Suprapubic skin (tissue), 4 donors: ENCODE data around the gene RRP8. TPM values are rescaled to one million over a fixed set of nuclear protein-coding genes. Genes with fewer than 3 reads are reported as not detected.

Experiments used
- DNase-seq, 2 donors: peaks; one replicate each; pipeline ENCODE4 v3.0.0-alpha.2; 2019; ENCODE audit warnings: low spot score in 2 of 2
- H3K27ac ChIP-seq: fragments of 200-600 bp; sonication (generic); one replicate; pipeline ENCODE4 v1.5.1; 2019
- H3K27me3 ChIP-seq: fragments of 200-600 bp; sonication (generic); one replicate; pipeline ENCODE4 v1.5.1; 2019
- H3K36me3 ChIP-seq: fragments of 200-600 bp; sonication (generic); one replicate; pipeline ENCODE4 v1.5.1; 2019
- H3K4me1 ChIP-seq: fragments of 200-600 bp; sonication (generic); one replicate; pipeline ENCODE4 v1.5.1; 2019
- H3K4me3 ChIP-seq: fragments of 200-600 bp; sonication (generic); one replicate; pipeline ENCODE4 v1.5.1; 2019; ENCODE audit warnings: mild to moderate bottlenecking
- H3K9me3 ChIP-seq: fragments of 200-600 bp; sonication (generic); one replicate; pipeline ENCODE4 v1.5.1; 2019
- EP300 ChIP-seq: sonication (generic); formaldehyde crosslinking; IDR thresholded peaks from one replicate; pipeline ENCODE4 v1.6.1; 2017; ENCODE audit warnings: antibody characterized with exemption
- POLR2A ChIP-seq, 2 donors: fragments of 450-650 bp; IDR thresholded peaks; one replicate each; pipeline ENCODE4 v1.6.1; 2017; ENCODE audit warnings: antibody characterized with exemption in 2 of 2, mild to moderate bottlenecking in 2 of 2, moderate library complexity in 2 of 2
- POLR2AphosphoS5 ChIP-seq, 3 donors: sonication (generic); formaldehyde crosslinking; IDR thresholded peaks; one replicate each; pipeline ENCODE4 v1.6.1; 2017; ENCODE audit warnings: antibody characterized with exemption in 3 of 3
- WGBS: methylation state at CpG from one replicate; pipeline ENCODE4 v1.1.5; 2018; 5-methylcytosine and 5-hydroxymethylcytosine counted together
- total RNA-seq, 4 donors: library from RNA; depleted of rRNA; stranded (reverse); fragments of >200 nt; gene quantifications; one replicate each; pipeline ENCODE4 v1.1.0, GENCODE V29; 2016
- TF ChIP-seq, protein P1 (sequence below), 2 donors: fragments of 200-600 bp in 1 of 2; fragments of 450-650 bp in 1 of 2; sonication (generic) in 1 of 2; IDR thresholded peaks; one replicate each; pipeline ENCODE4 v1.5.1; 2016 to 2019; ENCODE audit warnings: antibody characterized with exemption in 2 of 2, mild to moderate bottlenecking in 1 of 2, moderate library complexity in 1 of 2

RRP8 gene
- total RNA-seq, 4 donors from 2014 or later = 15.9 to 33.6 (median 18.3) TPM

DNA sequence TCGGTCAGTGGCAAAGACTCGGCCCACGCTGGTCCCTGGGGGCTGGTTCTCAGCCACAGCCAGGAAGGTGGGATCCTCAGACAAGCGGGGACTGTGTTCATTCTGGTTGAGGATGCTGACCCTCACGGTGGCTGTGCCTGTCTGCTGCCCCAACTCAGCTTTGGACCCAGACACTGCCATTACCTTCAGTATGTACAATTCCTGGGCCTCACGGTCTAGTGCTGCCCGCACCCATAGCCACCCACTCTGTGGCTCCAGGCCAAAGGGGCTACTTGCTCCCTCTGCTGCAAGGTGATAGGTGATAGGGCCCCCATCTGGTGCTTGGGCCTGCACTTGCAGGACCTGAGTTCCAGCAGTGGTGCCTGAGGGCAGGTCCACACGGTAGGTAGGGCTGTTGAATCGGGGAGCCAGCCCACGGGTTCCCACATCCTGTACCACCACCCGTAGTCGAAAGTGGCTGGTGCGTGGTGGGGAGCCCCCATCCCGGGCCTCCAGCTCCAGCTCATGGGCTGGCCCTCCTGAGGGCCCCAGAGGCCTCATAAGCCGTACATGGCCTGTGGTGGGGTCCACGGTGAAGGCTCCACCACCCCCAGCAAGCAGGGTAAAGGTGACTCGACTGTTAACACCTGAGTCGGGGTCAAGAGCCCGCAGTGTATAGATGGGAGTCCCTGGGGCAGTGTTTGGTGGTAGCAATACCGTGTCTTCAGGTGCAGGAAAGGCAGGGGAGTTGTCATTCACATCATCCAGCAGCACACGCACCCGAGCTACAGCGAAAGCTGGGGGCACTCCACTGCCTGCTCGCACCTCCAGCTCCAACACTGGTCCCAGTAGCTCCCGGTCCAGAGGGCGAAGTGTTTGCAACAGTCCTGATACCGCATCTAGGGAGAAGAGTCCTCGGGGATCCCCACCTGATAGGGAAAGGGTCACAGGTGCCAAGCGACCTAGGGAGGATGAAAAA lies 29.0 kb upstream of the RRP8 start:
- Histone ChIP-seq H3K4me1 (peaks cover 23% of the 10 kb centered on the region), H3K36me3 (peaks cover 42% of the 10 kb centered on the region), H3K9me3 (no peaks in the 10 kb centered on the region), H3K27ac (no peak overlapping the region), H3K27me3 (peaks cover 3% of the 10 kb centered on the region), H3K4me3 (no peak overlapping the region)
- DNase-seq = no peak
- 94% methylated on average over 13 of the region's 29 CpGs for WGBS
- TF ChIP-seq, protein P1, sequence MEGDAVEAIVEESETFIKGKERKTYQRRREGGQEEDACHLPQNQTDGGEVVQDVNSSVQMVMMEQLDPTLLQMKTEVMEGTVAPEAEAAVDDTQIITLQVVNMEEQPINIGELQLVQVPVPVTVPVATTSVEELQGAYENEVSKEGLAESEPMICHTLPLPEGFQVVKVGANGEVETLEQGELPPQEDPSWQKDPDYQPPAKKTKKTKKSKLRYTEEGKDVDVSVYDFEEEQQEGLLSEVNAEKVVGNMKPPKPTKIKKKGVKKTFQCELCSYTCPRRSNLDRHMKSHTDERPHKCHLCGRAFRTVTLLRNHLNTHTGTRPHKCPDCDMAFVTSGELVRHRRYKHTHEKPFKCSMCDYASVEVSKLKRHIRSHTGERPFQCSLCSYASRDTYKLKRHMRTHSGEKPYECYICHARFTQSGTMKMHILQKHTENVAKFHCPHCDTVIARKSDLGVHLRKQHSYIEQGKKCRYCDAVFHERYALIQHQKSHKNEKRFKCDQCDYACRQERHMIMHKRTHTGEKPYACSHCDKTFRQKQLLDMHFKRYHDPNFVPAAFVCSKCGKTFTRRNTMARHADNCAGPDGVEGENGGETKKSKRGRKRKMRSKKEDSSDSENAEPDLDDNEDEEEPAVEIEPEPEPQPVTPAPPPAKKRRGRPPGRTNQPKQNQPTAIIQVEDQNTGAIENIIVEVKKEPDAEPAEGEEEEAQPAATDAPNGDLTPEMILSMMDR (IDR thresholded peaks at IDR 0.05) = no peak
- TF ChIP-seq POLR2A (IDR thresholded peaks at IDR 0.05) = no peak
- no peak for TF ChIP-seq POLR2AphosphoS5 (IDR thresholded peaks at IDR 0.05)
- TF ChIP-seq EP300 = no peak

DNA sequence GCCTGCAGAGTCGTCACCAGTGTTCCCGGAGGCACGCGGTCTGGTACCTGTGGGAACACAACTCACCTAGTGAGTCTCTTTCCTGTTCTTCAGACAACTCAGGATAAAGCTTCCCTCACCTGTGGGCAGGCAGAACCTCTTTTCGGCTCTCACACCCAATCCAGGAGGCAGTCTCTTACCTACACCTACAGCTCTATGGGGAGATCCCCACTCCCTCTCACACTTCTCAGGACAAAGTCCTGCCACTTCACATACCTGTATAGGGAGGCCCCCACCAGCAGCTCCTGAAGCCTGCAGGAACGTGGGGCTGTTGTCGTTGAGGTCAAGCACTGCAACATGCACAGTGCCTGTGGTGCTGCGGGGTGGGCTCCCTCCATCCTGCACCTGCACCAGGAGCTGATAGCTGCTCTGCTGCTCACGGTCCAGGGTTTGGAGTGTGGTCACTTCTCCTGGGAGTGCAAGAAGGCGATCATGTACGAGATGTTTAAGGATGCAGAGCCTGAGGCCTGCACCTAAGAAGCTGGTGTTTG lies 28.0 kb upstream of the RRP8 start:
- H3K9me3 ChIP-seq = no peaks in the 10 kb centered on the region
- TF ChIP-seq EP300 (no peak), POLR2AphosphoS5 (IDR thresholded peaks at IDR 0.05) (no peak), POLR2A (IDR thresholded peaks at IDR 0.05) (no peak)
- TF ChIP-seq, protein P1 (IDR thresholded peaks at IDR 0.05) = no peak
- peaks cover 22% of the 10 kb centered on the region for H3K4me1 ChIP-seq
- H3K4me3 ChIP-seq = no peak overlapping the region
- no peak overlapping the region for H3K27ac ChIP-seq
- peaks cover 3% of the 10 kb centered on the region for H3K27me3 ChIP-seq
- H3K36me3 ChIP-seq = peaks cover 52% of the 10 kb centered on the region
- WGBS = 92% methylated on average over 11 of the region's 11 CpGs
- no peak for DNase-seq

DNA sequence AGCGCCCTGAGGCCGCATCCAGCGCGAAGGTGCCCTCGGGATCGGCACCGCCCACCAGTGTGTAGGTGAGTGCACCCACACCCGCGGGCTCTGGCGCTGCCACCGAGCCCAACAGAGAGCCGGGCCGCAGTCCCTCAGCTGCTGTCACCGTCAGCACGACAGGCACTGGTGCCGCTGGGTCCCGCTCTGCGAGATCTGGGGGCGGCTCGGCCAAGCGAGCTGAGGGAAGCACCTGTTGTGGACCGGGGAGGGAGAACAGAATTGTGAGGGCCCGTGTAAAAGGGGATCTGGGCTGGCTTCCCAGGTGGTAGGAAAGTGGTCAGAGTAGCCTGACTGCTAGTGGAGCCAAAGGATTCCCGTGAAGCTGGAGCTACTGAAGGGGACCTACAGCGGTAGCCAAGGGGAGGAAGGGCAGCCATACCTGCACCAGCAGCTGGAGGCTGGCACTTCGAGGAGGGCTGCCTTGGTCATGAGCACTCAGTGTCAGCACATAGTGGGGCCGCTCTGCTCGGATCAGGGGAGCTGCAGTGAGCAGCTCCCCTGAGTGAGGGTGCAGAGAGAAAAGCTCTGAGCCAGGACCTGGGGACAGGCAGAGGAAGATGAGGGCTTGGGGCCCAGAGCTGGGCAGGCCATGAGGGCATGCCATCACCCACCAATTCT lies 27.3 kb upstream of the RRP8 start:
- Histone ChIP-seq H3K27ac (no peak overlapping the region), H3K4me1 (peaks cover 16% of the 10 kb centered on the region), H3K27me3 (peaks cover 3% of the 10 kb centered on the region), H3K4me3 (peak overlapping the region; percentile 47), H3K9me3 (no peaks in the 10 kb centered on the region), H3K36me3 (peaks cover 59% of the 10 kb centered on the region)
- no peak for DNase-seq
- WGBS = 63% methylated on average over 10 of the region's 28 CpGs
- TF ChIP-seq EP300 (no peak), POLR2AphosphoS5 (IDR thresholded peaks at IDR 0.05) (no peak), POLR2A (IDR thresholded peaks at IDR 0.05) (no peak)
- TF ChIP-seq, protein P1 (IDR thresholded peaks at IDR 0.05) = no peak

DNA sequence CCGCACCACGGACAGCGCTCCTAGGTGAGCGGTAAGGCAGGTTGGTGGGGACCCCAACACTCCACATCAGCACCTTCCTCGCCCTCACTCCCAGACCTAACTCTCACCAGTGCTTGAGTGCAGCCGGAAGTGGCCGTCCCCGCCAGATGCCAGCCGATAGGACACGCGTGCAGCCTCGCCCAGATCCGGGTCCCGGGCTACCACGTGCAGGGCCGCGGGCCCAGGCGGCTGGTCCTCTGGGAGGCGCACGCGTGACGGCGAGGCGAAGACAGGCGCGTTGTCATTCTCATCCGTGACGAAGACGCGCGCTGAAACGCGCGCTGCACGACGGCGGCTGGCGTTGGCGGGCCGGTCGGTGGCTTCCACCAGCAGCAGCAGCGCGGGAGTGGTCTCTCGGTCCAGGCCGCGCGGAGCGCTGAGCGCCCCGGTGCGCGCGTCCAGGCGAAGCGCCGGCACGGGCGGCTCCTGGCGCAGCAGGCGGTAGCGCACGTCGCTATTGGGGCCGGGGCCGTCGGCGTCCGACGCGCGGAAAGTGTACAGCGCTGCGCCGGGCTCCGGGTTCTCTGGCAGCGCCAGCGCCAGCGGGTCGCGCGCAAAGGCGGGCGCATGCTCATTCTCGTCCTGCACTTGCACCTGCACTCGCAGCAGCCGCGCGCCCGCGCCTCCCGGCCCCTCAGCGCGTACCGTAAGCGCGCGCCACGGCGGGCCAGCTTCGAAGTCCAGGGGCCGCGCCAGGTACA lies 26.6 kb upstream of the RRP8 start:
- DNase-seq = no peak
- no peaks in the 10 kb centered on the region for H3K9me3 ChIP-seq
- H3K36me3 ChIP-seq = peaks cover 66% of the 10 kb centered on the region
- H3K27me3 ChIP-seq = peaks cover 3% of the 10 kb centered on the region
- peaks cover 9% of the 10 kb centered on the region for H3K4me1 ChIP-seq
- WGBS = 60% methylated on average over 43 of the region's 102 CpGs
- TF ChIP-seq POLR2A (IDR thresholded peaks at IDR 0.05) (no peak), POLR2AphosphoS5 (IDR thresholded peaks at IDR 0.05) (no peak), EP300 (no peak)
- TF ChIP-seq, protein P1 (IDR thresholded peaks at IDR 0.05) = no peak
- H3K4me3 ChIP-seq = peak overlapping the region; percentile 47
- H3K27ac ChIP-seq = no peak overlapping the region
